H9 (cell line): ENCODE data around the gene CHST5. TPM values are rescaled to one million over a fixed set of nuclear protein-coding genes. Genes with fewer than 3 reads are reported as not detected.
A peak's percentile ranks its signal among the peaks of the same experiment; 100 is the strongest.

Source experiments
- DNase-seq: peaks from one replicate; pipeline ENCODE4 v3.0.0-alpha.2; 2017
- H2AFZ ChIP-seq: one replicate; pipeline ENCODE4 v1.6.1; 2013; ENCODE audit warnings: mild to moderate bottlenecking, low read length, control low read depth, moderate library complexity
- H2AK5ac ChIP-seq: 2 replicates; pipeline ENCODE4 v1.6.1; 2013; ENCODE audit warnings: low read length, control low read depth, mixed read lengths; ENCODE audit not compliant: insufficient read length
- H2BK120ac ChIP-seq: one replicate; pipeline ENCODE4 v1.6.1; 2013; ENCODE audit warnings: low read depth, mild to moderate bottlenecking, low read length, control low read depth, inconsistent platforms; ENCODE audit not compliant: poor library complexity, severe bottlenecking
- H2BK12ac ChIP-seq: 2 replicates; pipeline ENCODE4 v1.6.1; 2013; ENCODE audit warnings: low read length, control low read depth, mixed read lengths, low read depth; ENCODE audit not compliant: insufficient read length
- H2BK15ac ChIP-seq: 2 replicates; pipeline ENCODE4 v1.6.1; 2013; ENCODE audit warnings: low read depth, low read length, control low read depth
- H2BK20ac ChIP-seq: one replicate; pipeline ENCODE4 v1.6.1; 2013; ENCODE audit warnings: low read depth, mild to moderate bottlenecking, low read length, control low read depth, inconsistent platforms; ENCODE audit not compliant: poor library complexity, severe bottlenecking
- H2BK5ac ChIP-seq: 2 replicates; pipeline ENCODE4 v1.6.1; 2013; ENCODE audit warnings: low read length, control low read depth, mixed read lengths; ENCODE audit not compliant: insufficient read length
- H3K14ac ChIP-seq: 2 replicates; pipeline ENCODE4 v1.6.1; 2013; ENCODE audit warnings: low read length, control low read depth; ENCODE audit not compliant: insufficient read depth
- H3K18ac ChIP-seq: 2 replicates; pipeline ENCODE4 v1.6.1; 2013; ENCODE audit warnings: low read depth, mild to moderate bottlenecking, mixed read lengths, low read length, control low read depth; ENCODE audit not compliant: insufficient read length
- H3K23ac ChIP-seq: 2 replicates; pipeline ENCODE4 v1.6.1; 2013; ENCODE audit warnings: low read length, control low read depth, mixed read lengths, low read depth; ENCODE audit not compliant: insufficient read length
- H3K23me2 ChIP-seq: 2 replicates; pipeline ENCODE4 v1.6.1; 2013; ENCODE audit warnings: low read depth, mild to moderate bottlenecking, mixed read lengths, low read length, control low read depth; ENCODE audit not compliant: insufficient read length, poor library complexity, severe bottlenecking
- H3K27ac ChIP-seq: 2 replicates; pipeline ENCODE4 v1.5.1; 2013; ENCODE audit warnings: low read length, control low read depth, mixed read lengths, low read depth; ENCODE audit not compliant: insufficient read length
- H3K27me3 ChIP-seq: 2 replicates; pipeline ENCODE4 v1.6.1; 2013; ENCODE audit warnings: low read length, control low read depth, inconsistent platforms; ENCODE audit not compliant: insufficient read depth
- H3K4ac ChIP-seq: 2 replicates; pipeline ENCODE4 v1.6.1; 2013; ENCODE audit warnings: low read depth, mild to moderate bottlenecking, control low read depth, inconsistent platforms, low read length, moderate library complexity
- H3K4me1 ChIP-seq: 2 replicates; pipeline ENCODE4 v1.6.1; 2013; ENCODE audit warnings: low read length, control low read depth, inconsistent platforms; ENCODE audit not compliant: insufficient read depth
- H3K4me2 ChIP-seq: 2 replicates; pipeline ENCODE4 v1.6.1; 2013; ENCODE audit warnings: low read length, control low read depth, mixed read lengths; ENCODE audit not compliant: insufficient read length, insufficient read depth
- H3K56ac ChIP-seq: 2 replicates; pipeline ENCODE4 v1.6.1; 2013; ENCODE audit warnings: low read depth, mild to moderate bottlenecking, mixed read lengths, low read length, control low read depth; ENCODE audit not compliant: insufficient read length
- H3K79me1 ChIP-seq: 2 replicates; pipeline ENCODE4 v1.6.1; 2013; ENCODE audit warnings: low read depth, mild to moderate bottlenecking, moderate library complexity, low read length, control low read depth, inconsistent platforms; ENCODE audit not compliant: insufficient read depth, poor library complexity, severe bottlenecking
- H3K79me2 ChIP-seq: 2 replicates; pipeline ENCODE4 v1.6.1; 2013; ENCODE audit warnings: low read length, control low read depth, inconsistent platforms; ENCODE audit not compliant: insufficient read depth
- H3K9ac ChIP-seq: 2 replicates; pipeline ENCODE4 v1.6.1; 2013; ENCODE audit warnings: low read length, control low read depth, mixed read lengths; ENCODE audit not compliant: insufficient read length; ENCODE audit errors: extremely low read depth
- H3K9me3 ChIP-seq: one replicate; pipeline ENCODE4 v1.6.1; 2013; ENCODE audit warnings: low read depth, low read length, inconsistent platforms; ENCODE audit not compliant: control insufficient read depth
- H3T11ph ChIP-seq: one replicate; pipeline ENCODE4 v1.6.1; 2013; ENCODE audit warnings: mild to moderate bottlenecking, low read length, control low read depth, inconsistent platforms
- H4K20me1 ChIP-seq: one replicate; pipeline ENCODE4 v1.6.1; 2013; ENCODE audit not compliant: control insufficient read depth, insufficient read length, insufficient read depth
- H4K5ac ChIP-seq: 2 replicates; pipeline ENCODE4 v1.6.1; 2013; ENCODE audit warnings: low read depth, mild to moderate bottlenecking, mixed read lengths, low read length, control low read depth; ENCODE audit not compliant: insufficient read length
- H4K8ac ChIP-seq: replicated peaks from 2 replicates; pipeline ENCODE4 v1.6.1; 2013; ENCODE audit warnings: low read length, control low read depth, mixed read lengths, low read depth; ENCODE audit not compliant: insufficient read length
- H4K91ac ChIP-seq: 2 replicates; pipeline ENCODE4 v1.6.1; 2013; ENCODE audit warnings: low read depth, mild to moderate bottlenecking, moderate library complexity, mixed read lengths, low read length, control low read depth; ENCODE audit not compliant: insufficient read length
- H3K27ac Mint-ChIP-seq, 3 experiments: 2 replicates in 2 of 3; 3 replicates in 1 of 3; pipeline ENCODE4 v1.8.0; 2020 to 2021; ENCODE audit warnings: mixed read lengths in 3 of 3, mild to moderate bottlenecking in 1 of 3, moderate library complexity in 1 of 3
- H3K27me3 Mint-ChIP-seq: 2 replicates; pipeline ENCODE4 v1.8.0; 2021; ENCODE audit warnings: low read depth, mild to moderate bottlenecking, moderate library complexity, mixed read lengths
- H3K36me3 Mint-ChIP-seq, 3 experiments: 2 replicates in 2 of 3; 3 replicates in 1 of 3; pipeline ENCODE4 v1.8.0; 2020 to 2021; ENCODE audit warnings: low read depth in 3 of 3, mixed read lengths in 3 of 3; ENCODE audit not compliant: insufficient read depth in 1 of 3
- H3K4me1 Mint-ChIP-seq, 2 experiments: 2 replicates each; pipeline ENCODE4 v1.8.0; 2020; ENCODE audit warnings: mixed read lengths in 2 of 2
- H3K4me3 Mint-ChIP-seq, 2 experiments: 2 replicates in 1 of 2; 3 replicates in 1 of 2; pipeline ENCODE4 v1.8.0; 2020 to 2021; ENCODE audit warnings: mild to moderate bottlenecking in 2 of 2, mixed read lengths in 2 of 2, moderate library complexity in 1 of 2
- H3K9me3 Mint-ChIP-seq, 2 experiments: 2 replicates in 1 of 2; 3 replicates in 1 of 2; pipeline ENCODE4 v1.8.0; 2020; ENCODE audit warnings: mild to moderate bottlenecking in 2 of 2, mixed read lengths in 2 of 2, moderate library complexity in 1 of 2
- CTCF ChIP-seq: fragments of 200-600 bp; sonication (generic); conservative IDR thresholded peaks from 3 replicates; pipeline ENCODE4 v1.8.0; 2021; ENCODE audit warnings: antibody characterized with exemption, mild to moderate bottlenecking
- WGBS: extraction: QIAGEN DNeasy Blood & Tissue Kit; methylation state at CpG from one replicate; pipeline ENCODE4 v1.1.7; 2013; ENCODE audit warnings: missing lambda C conversion rate, low lambda C conversion rate, mixed read lengths; ENCODE audit not compliant: insufficient read length; ENCODE audit errors: extremely low coverage; 5-methylcytosine and 5-hydroxymethylcytosine counted together
- total RNA-seq: library from RNA; stranded (reverse); gene quantifications from 2 replicates; pipeline ENCODE4 v1.2.1, GENCODE V29; 2021

Gene CHST5
- total RNA-seq, 1 experiment from 2014 or later = not detected

GRCh38 chr16:75526032-75526790, 9.7 kb downstream of the CHST5 start:
- H3K9me3 Mint-ChIP-seq = no peaks in the 10 kb centered on the region; a peak in 1 of 5 replicates
- no peak for DNase-seq
- Histone ChIP-seq H4K8ac (no peak overlapping the region), H3K4me1 (no peaks in the 10 kb centered on the region), H4K91ac (no peak overlapping the region), H3K14ac (no peak overlapping the region), H3K27ac (no peak overlapping the region), H3K27me3 (no peaks in the 10 kb centered on the region), H2AK5ac (no peak overlapping the region), H2BK20ac (no peak overlapping the region), H2BK120ac (no peak overlapping the region), H3T11ph (no peak overlapping the region), H4K20me1 (no peaks in the 10 kb centered on the region), H2AFZ (no peak overlapping the region), H3K4me2 (no peak overlapping the region), H3K23ac (no peak overlapping the region), H3K23me2 (no peaks in the 10 kb centered on the region), H2BK12ac (no peak overlapping the region), H3K4ac (no peak overlapping the region), H3K9me3 (no peaks in the 10 kb centered on the region), H4K5ac (no peak overlapping the region), H3K79me1 (no peaks in the 10 kb centered on the region), H3K79me2 (no peaks in the 10 kb centered on the region), H2BK15ac (no peak overlapping the region), H3K9ac (no peak overlapping the region), H3K18ac (peak overlapping the region; percentile 34), H2BK5ac (no peak overlapping the region), H3K56ac (no peak overlapping the region)
- TF ChIP-seq CTCF = no peak
- H3K4me3 Mint-ChIP-seq = no peak overlapping the region
- no peaks in the 10 kb centered on the region; a peak in 1 of 7 replicates for H3K36me3 Mint-ChIP-seq
- no peak overlapping the region for H3K27ac Mint-ChIP-seq
- peaks cover 0 to under 1% of the 10 kb centered on the region in 2 experiments; a peak in 1 of 4 replicates for H3K4me1 Mint-ChIP-seq
- no CpG with 5 or more reads among the region's 5 CpGs for WGBS
- H3K27me3 Mint-ChIP-seq = no peaks in the 10 kb centered on the region
